WI38 (cell line): ENCODE data around the gene CUL4A.
"Not testable (repeated sequence)": the region's sequence is repeated elsewhere in the genome, so short reads cannot be mapped to it uniquely, and the experiment has no call there.

Source experiments
- H3K4me3 ChIP-seq: 2 replicates; pipeline ENCODE4 v1.5.1; 2011; ENCODE audit warnings: low read depth, mild to moderate bottlenecking, control low read depth, low read length
- CTCF ChIP-seq: IDR thresholded peaks from 2 replicates; pipeline ENCODE4 v1.5.1; 2012; ENCODE audit warnings: low read depth, mild to moderate bottlenecking, control low read depth, low read length

CUL4A gene

DNA sequence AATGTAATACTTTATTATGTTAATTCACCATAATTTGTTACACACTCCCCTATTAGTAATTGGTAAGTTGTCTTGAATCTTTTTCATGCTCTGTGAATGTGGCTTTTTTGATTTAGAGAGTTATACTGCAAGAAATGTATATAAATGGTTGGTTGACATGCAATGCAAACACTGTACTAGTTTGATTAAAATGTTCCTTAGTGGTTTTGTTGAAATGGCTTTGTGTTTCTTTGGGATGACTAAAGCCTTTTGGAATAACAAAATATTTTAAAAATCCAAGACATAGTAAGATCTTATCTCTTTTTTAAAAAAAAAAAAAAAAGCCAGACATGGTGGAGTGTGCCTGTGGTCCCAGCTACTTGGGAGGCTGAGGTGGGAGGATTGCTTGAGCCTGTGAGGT, 98.1 kb downstream of the CUL4A start:
- TF ChIP-seq CTCF, result no peak
- no peak overlapping the region for H3K4me3 ChIP-seq

DNA sequence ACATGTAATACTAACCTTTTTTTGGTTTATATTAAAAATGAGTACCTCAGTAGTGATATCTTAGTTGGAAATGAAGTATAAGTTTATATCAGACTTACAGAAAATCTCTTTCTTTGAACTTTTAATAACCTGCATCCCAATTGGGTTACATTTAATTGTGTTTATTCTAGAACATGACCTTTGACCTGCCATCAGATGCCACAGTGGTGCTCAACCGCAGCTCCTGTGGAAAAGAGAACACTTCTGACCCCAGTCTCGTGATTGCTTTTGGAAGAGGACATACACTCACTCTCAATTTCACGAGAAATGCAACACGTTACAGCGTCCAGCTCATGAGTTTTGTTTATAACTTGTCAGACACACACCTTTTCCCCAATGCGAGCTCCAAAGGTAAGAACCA, 100.1 kb downstream of the CUL4A start:
- no peak overlapping the region for H3K4me3 ChIP-seq
- no peak for TF ChIP-seq CTCF

DNA sequence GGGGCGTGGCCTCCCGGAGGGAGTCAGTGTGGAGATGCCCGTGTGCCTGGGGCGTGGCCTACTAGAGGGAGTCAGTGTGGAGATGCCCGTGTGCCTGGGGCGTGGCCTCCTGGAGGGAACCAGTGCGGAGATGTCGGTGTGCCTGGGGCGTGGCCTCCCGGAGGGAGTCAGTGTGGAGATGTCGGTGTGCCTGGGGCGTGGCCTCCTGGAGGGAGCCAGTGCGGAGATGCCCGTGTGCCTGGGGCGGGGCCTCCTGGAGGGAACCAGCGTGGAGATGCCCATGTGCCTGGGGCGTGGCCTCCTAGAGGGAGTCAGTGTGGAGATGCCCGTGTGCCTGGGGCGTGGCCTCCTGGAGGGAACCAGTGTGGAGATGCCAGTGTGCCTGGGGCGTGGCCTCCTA, 104.7 kb downstream of the CUL4A start:
- not testable (repeated sequence) for H3K4me3 ChIP-seq

GRCh38 chr13:113314895-113315470, 105.6 kb downstream of the CUL4A start:
- H3K4me3 ChIP-seq, result not testable (repeated sequence)

- H3K4me3 ChIP-seq, result no peak overlapping the region
- no peak for TF ChIP-seq CTCF
Measured at GRCh38 chr13:113315992-113316391, 106.6 kb downstream of the CUL4A start.
